T-cell (primary cell): ENCODE data around the gene TFCP2L1. TPM values are rescaled to one million over a fixed set of nuclear protein-coding genes. Genes with fewer than 3 reads are reported as not detected.
"Not testable (repeated sequence)": the region's sequence is repeated elsewhere in the genome, so short reads cannot be mapped to it uniquely, and the experiment has no call there.

ENCODE experiments used
- ATAC-seq, 4 experiments: fragments of 200-7000 bp in 3 of 4; fragments of 150-1000 bp in 1 of 4; cut with Tn5 transposase; replicated peaks in 1 of 4; 1 replicate in 3 of 4; 2 replicates in 1 of 4; pipeline ENCODE4 v1.10.0; 2021; ENCODE audit warnings: moderate library complexity in 3 of 4, mild to moderate bottlenecking in 2 of 4, moderate number of reproducible peaks in 1 of 4
- CTCF ChIA-PET, 2 donors: fragments of 300-600 bp; sonication (Branson Sonifier 250); formaldehyde crosslinking; loops; one replicate each; lab custom pipeline; 2022; ENCODE audit warnings: antibody characterized with exemption in 2 of 2; lab: Charles Lee
- POLR2A ChIA-PET, 2 donors: fragments of 300-600 bp; sonication (Branson Sonifier 250); formaldehyde crosslinking; loops; one replicate each; lab custom pipeline; 2022; ENCODE audit warnings: antibody characterized with exemption in 2 of 2; lab: Charles Lee
- DNase-seq, 35 experiments: peaks; one replicate each; pipeline versions ENCODE4 v3.0.0 to v3.0.0-alpha.2; 2013 to 2023
- H3K27ac ChIP-seq: one replicate; pipeline ENCODE4 v1.5.1; 2013; ENCODE audit warnings: low read length
- H3K27me3 ChIP-seq, 2 experiments: replicated peaks in 1 of 2; 1 replicate in 1 of 2; 2 replicates in 1 of 2; pipeline versions ENCODE4 v1.6.1 to v1.7.0; 2013; ENCODE audit warnings: low read length in 1 of 2, mixed read lengths in 1 of 2; ENCODE audit not compliant: control insufficient read depth in 2 of 2, insufficient read depth in 2 of 2; ENCODE audit errors: extremely low read depth in 1 of 2
- H3K36me3 ChIP-seq, 2 donors: 1 replicate in 1 of 2; 2 replicates in 1 of 2; pipeline versions ENCODE4 v1.6.1 to v1.7.0; 2013; ENCODE audit warnings: low read length in 1 of 2; ENCODE audit not compliant: control insufficient read depth in 2 of 2, insufficient read depth in 1 of 2; ENCODE audit errors: extremely low read depth in 1 of 2
- H3K4me1 ChIP-seq, 2 experiments: 1 replicate in 1 of 2; 2 replicates in 1 of 2; pipeline versions ENCODE4 v1.6.1 to v1.7.0; 2013; ENCODE audit warnings: low read length in 2 of 2, mixed read lengths in 1 of 2; ENCODE audit not compliant: insufficient read depth in 2 of 2, control insufficient read depth in 1 of 2; ENCODE audit errors: extremely low read depth in 1 of 2
- H3K4me3 ChIP-seq, 2 donors: 1 replicate in 1 of 2; 2 replicates in 1 of 2; pipeline versions ENCODE4 v1.5.1 to v1.7.0; 2013; ENCODE audit warnings: mild to moderate bottlenecking in 2 of 2, low read length in 1 of 2, moderate library complexity in 1 of 2; ENCODE audit not compliant: control insufficient read depth in 1 of 2; ENCODE audit errors: extremely low read depth in 1 of 2
- H3K9me3 ChIP-seq: 2 replicates; pipeline ENCODE4 v1.7.0; 2013
- H3K27ac Mint-ChIP-seq, 2 donors: one replicate each; pipeline ENCODE4 v1.8.0; 2020 to 2021; ENCODE audit warnings: mild to moderate bottlenecking in 2 of 2, mixed read lengths in 2 of 2
- H3K27me3 Mint-ChIP-seq, 2 donors: one replicate each; pipeline ENCODE4 v1.8.0; 2021 to 2022; ENCODE audit warnings: mixed read lengths in 2 of 2
- H3K36me3 Mint-ChIP-seq: one replicate; pipeline ENCODE4 v1.8.0; 2021; ENCODE audit warnings: mixed read lengths
- H3K4me1 Mint-ChIP-seq, 3 donors: one replicate each; pipeline ENCODE4 v1.8.0; 2020 to 2022; ENCODE audit warnings: mixed read lengths in 3 of 3, mild to moderate bottlenecking in 1 of 3
- H3K4me3 Mint-ChIP-seq, 3 donors: one replicate each; pipeline ENCODE4 v1.8.0; 2020 to 2022; ENCODE audit warnings: mild to moderate bottlenecking in 3 of 3, mixed read lengths in 3 of 3, moderate library complexity in 3 of 3
- H3K9me3 Mint-ChIP-seq, 3 donors: one replicate each; pipeline ENCODE4 v1.8.0; 2020 to 2022; ENCODE audit warnings: mixed read lengths in 3 of 3
- WGBS: methylation state at CpG from one replicate; pipeline ENCODE4 v1.1.5; 2013; ENCODE audit warnings: missing lambda C conversion rate; ENCODE audit not compliant: insufficient coverage; 5-methylcytosine and 5-hydroxymethylcytosine counted together
- total RNA-seq, 35 experiments: library from RNA in 6 of 35; stranded (reverse) in 6 of 35; fragments of 120-200 nt in 1 of 35; gene quantifications; one replicate each; pipeline versions ENCODE4 v1.2.1 to v1.2.4 and lab custom pipeline; 2013 to 2026

TFCP2L1 gene
- total RNA-seq, 5 donors from 2014 or later (not counting 1 experiment from before 2014, with no cell fraction given): 0.18 to 1.0 (median 0.70) TPM

- Mint-ChIP-seq H3K9me3 (no peaks in the 10 kb centered on the region), H3K27me3 (peaks cover 11 to 16% of the 10 kb centered on the region in 2 donors), H3K4me3 (no peak overlapping the region), H3K4me1 (no peaks in the 10 kb centered on the region), H3K27ac (no peak overlapping the region), H3K36me3 (no peaks in the 10 kb centered on the region)
- Histone ChIP-seq H3K4me3 (no peak overlapping the region), H3K9me3 (no peaks in the 10 kb centered on the region), H3K27ac (no peak overlapping the region), H3K36me3 (no peaks in the 10 kb centered on the region), H3K4me1 (no peaks in the 10 kb centered on the region), H3K27me3 (peaks cover 0 to 7% of the 10 kb centered on the region in 2 experiments)
- POLR2A ChIA-PET: interaction anchor here in 1 of 2 donors (0.6 kb wide), 1 partner anchor 523 kb away, joined by 4 read pairs; no protein-coding TSS in a partner anchor
- 94% methylated on average over 7 of the region's 12 CpGs for WGBS
- CTCF ChIA-PET: no interaction called here
- DNase-seq (no peak), ATAC-seq (no peak)
Observed at GRCh38 chr2:121298476-121298875, 13.5 kb upstream of the TFCP2L1 start.

- not testable (repeated sequence) for H3K4me3 ChIP-seq, H3K4me1 Mint-ChIP-seq, H3K27ac Mint-ChIP-seq, H3K36me3 ChIP-seq, ATAC-seq, H3K4me3 Mint-ChIP-seq, H3K27me3 ChIP-seq, H3K9me3 Mint-ChIP-seq, H3K27ac ChIP-seq, H3K9me3 ChIP-seq, DNase-seq, H3K36me3 Mint-ChIP-seq, H3K4me1 ChIP-seq
- WGBS: 78% methylated on average over 1 of the region's 5 CpGs
- H3K27me3 Mint-ChIP-seq: peaks cover 10 to 11% of the 10 kb centered on the region in 2 donors
- POLR2A ChIA-PET: interaction anchor here in 1 of 2 donors (0.6 kb wide), 1 partner anchor 524 kb away, joined by 4 read pairs; no protein-coding TSS in a partner anchor
- CTCF ChIA-PET: interaction anchor here in 1 of 2 donors (1.5 kb wide), 1 partner anchor 11 kb away, joined by 3 read pairs; no protein-coding TSS in a partner anchor
Observed at GRCh38 chr2:121297866-121298265, 12.9 kb upstream of the TFCP2L1 start.

- Histone ChIP-seq H3K27ac (no peak overlapping the region), H3K4me1 (no peaks in the 10 kb centered on the region), H3K36me3 (no peaks in the 10 kb centered on the region), H3K27me3 (peaks cover 0 to 4% of the 10 kb centered on the region in 2 experiments), H3K4me3 (no peak overlapping the region), H3K9me3 (no peaks in the 10 kb centered on the region)
- 58% methylated on average over 6 of the region's 9 CpGs for WGBS
- Mint-ChIP-seq H3K4me3 (no peak overlapping the region), H3K36me3 (no peaks in the 10 kb centered on the region), H3K9me3 (no peaks in the 10 kb centered on the region), H3K27ac (no peak overlapping the region), H3K4me1 (no peaks in the 10 kb centered on the region), H3K27me3 (peaks cover 5 to 6% of the 10 kb centered on the region in 2 donors)
- ChIA-PET POLR2A (no interaction called here), CTCF (interaction anchor here in 1 of 2 donors (1.5 kb wide), 1 partner anchor 10 kb away, joined by 3 read pairs; no protein-coding TSS in a partner anchor)
- DNase-seq (no peak), ATAC-seq (peak in 1 of 4 experiments; percentile 40)
Observed at GRCh38 chr2:121297217-121297830, 12.3 kb upstream of the TFCP2L1 start.

GRCh38 chr2:121295911-121296650, 11.1 kb upstream of the TFCP2L1 start:
- Histone ChIP-seq H3K27ac (no peak overlapping the region), H3K4me3 (no peak overlapping the region), H3K4me1 (no peaks in the 10 kb centered on the region), H3K9me3 (no peaks in the 10 kb centered on the region), H3K27me3 (peaks cover 0 to 4% of the 10 kb centered on the region in 2 experiments), H3K36me3 (no peaks in the 10 kb centered on the region)
- ATAC-seq: no peak
- DNase-seq: no peak
- Mint-ChIP-seq H3K27ac (no peak overlapping the region), H3K4me3 (no peak overlapping the region), H3K9me3 (no peaks in the 10 kb centered on the region), H3K4me1 (no peaks in the 10 kb centered on the region), H3K27me3 (peaks cover 3 to 5% of the 10 kb centered on the region in 2 donors), H3K36me3 (no peaks in the 10 kb centered on the region)
- 69% methylated on average over 6 of the region's 7 CpGs for WGBS
- ChIA-PET CTCF (interaction anchor here in 1 of 2 donors (0.8 kb wide), 1 partner anchor 60 kb away, joined by 3 read pairs; no protein-coding TSS in a partner anchor), POLR2A (no interaction called here)

- H3K27ac Mint-ChIP-seq: no peak overlapping the region
- CTCF ChIA-PET: no interaction called here
- no peaks in the 10 kb centered on the region for H3K9me3 Mint-ChIP-seq
- H3K27me3 Mint-ChIP-seq: peaks cover 0 to 6% of the 10 kb centered on the region in 2 donors
- Histone ChIP-seq H3K27me3 (peaks cover 0 to 4% of the 10 kb centered on the region in 2 experiments), H3K27ac (no peak overlapping the region), H3K4me1 (no peaks in the 10 kb centered on the region), H3K9me3 (no peaks in the 10 kb centered on the region), H3K36me3 (no peaks in the 10 kb centered on the region), H3K4me3 (no peak overlapping the region)
- no peak for ATAC-seq
- no peaks in the 10 kb centered on the region for H3K4me1 Mint-ChIP-seq
- WGBS: 66% methylated on average over 8 of the region's 9 CpGs
- DNase-seq: no peak
- H3K4me3 Mint-ChIP-seq: no peak overlapping the region
- POLR2A ChIA-PET: no interaction called here
- no peaks in the 10 kb centered on the region for H3K36me3 Mint-ChIP-seq
Observed at GRCh38 chr2:121294881-121295840, 10.2 kb upstream of the TFCP2L1 start.
